ENCODE results near the gene MXI1.
"Not testable (repeated sequence)": the region's sequence is repeated elsewhere in the genome, so short reads cannot be mapped to it uniquely, and the experiment has no call there.

Gene MXI1

DNA sequence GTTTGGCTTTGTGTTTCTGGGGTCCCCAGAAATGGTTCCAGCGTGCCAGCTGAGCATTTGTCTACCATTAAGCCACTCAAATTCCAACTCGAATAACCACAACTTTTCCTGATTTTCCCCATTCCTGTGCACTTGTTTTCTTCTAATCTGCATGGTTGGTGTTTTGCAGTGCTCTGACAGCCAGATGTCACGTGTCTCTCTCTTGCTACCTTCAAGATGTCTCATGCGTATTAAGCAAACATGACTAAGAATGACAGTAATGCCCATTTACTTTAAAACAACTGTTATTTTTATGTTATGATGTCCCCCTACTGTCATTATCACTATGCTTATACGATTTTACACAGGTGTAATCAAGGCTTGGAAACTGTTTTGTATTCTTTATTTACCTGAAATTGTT is 35.2 kb upstream of the MXI1 start:
- peaks cover 50% of the 10 kb centered on the region for H3K27me3 Mint-ChIP-seq
- no peaks in the 10 kb centered on the region for H3K9me3 Mint-ChIP-seq (ENCODE audit: low read depth)
- H3K4me3 Mint-ChIP-seq = no peak overlapping the region
- no peak overlapping the region for H3K27ac Mint-ChIP-seq
- H3K4me1 Mint-ChIP-seq (ENCODE audit: low read depth) = peaks cover 15% of the 10 kb centered on the region
- H3K36me3 Mint-ChIP-seq = no peaks in the 10 kb centered on the region

DNA sequence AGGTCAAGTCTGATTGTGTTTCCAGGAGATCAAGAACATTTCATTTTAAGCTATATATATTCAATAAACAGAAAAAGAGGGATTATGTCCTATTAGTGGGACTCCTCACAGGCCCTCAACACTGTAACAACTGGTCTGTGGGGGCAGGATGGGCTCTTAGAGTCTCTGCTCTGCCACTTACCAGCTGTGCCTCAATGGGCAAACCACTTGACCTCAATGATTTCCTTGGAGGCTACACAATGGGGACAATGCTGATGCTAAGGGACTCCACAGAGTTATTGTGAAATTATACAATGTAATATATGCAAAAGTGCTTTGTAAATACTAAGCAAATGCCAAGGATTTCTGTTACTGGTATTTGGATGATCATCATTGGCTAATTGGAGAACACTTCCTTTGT is 33.2 kb upstream of the MXI1 start:
- no peak overlapping the region for H3K4me3 Mint-ChIP-seq
- H3K27ac Mint-ChIP-seq = no peak overlapping the region
- peaks cover 4% of the 10 kb centered on the region for H3K36me3 Mint-ChIP-seq
- H3K9me3 Mint-ChIP-seq (ENCODE audit: low read depth) = no peaks in the 10 kb centered on the region
- peaks cover 45% of the 10 kb centered on the region for H3K27me3 Mint-ChIP-seq
- H3K4me1 Mint-ChIP-seq (ENCODE audit: low read depth) = peaks cover 9% of the 10 kb centered on the region

DNA sequence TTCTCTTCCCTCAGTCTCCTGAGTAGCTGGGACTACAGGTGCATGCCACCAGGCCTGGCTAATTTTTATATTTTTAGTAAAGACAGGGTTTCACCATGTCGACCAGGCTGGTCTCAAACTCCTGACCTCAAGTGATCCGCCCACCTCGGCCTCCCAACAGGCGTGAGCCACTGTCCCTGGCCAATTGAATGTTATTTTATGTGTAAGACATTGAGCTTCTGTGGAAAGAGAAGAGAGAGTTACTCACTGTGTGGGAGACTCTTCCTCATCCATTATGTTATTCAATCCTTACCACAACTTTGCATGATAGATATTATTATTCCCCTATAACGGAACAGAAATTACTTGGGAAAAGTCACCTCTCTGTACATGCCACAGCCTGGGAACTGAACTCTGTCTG is 32.6 kb upstream of the MXI1 start:
- Mint-ChIP-seq H3K27ac (no peak overlapping the region), H3K9me3 (ENCODE audit: low read depth) (no peaks in the 10 kb centered on the region), H3K27me3 (peaks cover 43% of the 10 kb centered on the region), H3K4me3 (no peak overlapping the region), H3K4me1 (ENCODE audit: low read depth) (peaks cover 7% of the 10 kb centered on the region), H3K36me3 (peaks cover 4% of the 10 kb centered on the region)

DNA sequence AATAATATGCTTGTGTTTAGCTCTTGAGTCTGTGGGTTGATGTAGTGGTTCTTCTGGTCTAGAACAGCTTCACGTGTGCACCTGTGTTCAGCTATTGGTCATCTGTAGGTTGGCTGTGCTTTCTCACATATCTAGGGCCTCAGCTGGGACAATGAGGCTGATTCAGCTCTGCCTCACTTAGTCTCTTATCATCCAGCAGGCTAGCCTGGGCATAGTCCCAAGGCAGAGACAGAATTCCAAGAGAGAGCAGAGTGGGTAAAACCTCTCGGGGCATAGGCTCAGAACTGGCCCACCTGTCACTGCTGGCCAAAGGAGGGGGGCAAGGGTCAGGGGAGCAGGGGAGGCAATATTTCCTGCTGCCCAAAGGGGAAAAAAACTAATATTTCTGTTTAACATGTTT is 32.0 kb upstream of the MXI1 start:
- Mint-ChIP-seq H3K27me3 (peaks cover 39% of the 10 kb centered on the region), H3K4me1 (ENCODE audit: low read depth) (peaks cover 7% of the 10 kb centered on the region), H3K4me3 (no peak overlapping the region), H3K27ac (no peak overlapping the region), H3K9me3 (ENCODE audit: low read depth) (no peaks in the 10 kb centered on the region), H3K36me3 (peaks cover 4% of the 10 kb centered on the region)

DNA sequence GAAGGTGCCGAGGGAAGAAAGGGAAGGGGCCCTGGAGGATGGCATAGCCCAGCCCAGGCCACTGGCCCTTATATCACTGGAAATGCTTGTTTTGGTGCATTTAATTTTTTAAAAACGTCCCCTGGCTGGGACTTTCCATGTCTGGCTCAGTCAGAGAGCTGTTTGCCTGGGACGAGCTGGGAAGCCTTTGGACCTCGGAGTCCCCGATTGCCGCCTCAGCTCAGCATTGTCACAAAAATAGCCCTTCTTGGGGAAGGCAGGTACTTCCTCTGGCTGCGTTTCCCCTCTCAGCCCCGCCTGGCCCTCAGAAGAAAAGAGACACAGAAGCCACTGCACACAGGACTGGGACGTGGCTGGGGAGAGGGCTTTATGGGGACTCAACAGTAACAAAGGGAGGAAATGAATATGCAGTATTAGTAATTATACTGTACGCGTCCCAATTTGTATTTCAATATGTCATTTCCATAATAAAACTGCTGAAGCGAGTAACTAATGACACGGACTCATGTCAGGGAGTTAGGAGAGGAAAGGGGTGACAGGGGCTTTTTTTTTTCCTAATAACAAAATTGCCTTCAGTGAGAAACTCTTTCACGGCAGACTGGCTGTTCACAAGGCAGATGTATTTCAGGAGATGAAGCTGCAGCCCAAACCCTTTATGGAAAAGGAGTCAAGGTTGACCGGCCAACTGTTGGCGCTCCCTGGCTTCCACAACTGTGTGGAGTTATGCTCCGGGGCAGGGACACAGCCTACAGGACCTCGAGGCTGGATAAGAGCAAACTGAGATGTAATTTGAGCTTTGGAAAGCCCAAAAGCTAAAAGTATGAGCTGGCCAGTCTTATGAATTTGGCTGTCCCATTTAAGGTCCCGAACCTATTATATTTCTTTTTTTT is 31.0 kb upstream of the MXI1 start:
- Mint-ChIP-seq H3K9me3 (ENCODE audit: low read depth) (no peaks in the 10 kb centered on the region), H3K27ac (no peak overlapping the region), H3K4me3 (no peak overlapping the region), H3K36me3 (peaks cover 4% of the 10 kb centered on the region), H3K4me1 (ENCODE audit: low read depth) (no peaks in the 10 kb centered on the region), H3K27me3 (peaks cover 32% of the 10 kb centered on the region)

DNA sequence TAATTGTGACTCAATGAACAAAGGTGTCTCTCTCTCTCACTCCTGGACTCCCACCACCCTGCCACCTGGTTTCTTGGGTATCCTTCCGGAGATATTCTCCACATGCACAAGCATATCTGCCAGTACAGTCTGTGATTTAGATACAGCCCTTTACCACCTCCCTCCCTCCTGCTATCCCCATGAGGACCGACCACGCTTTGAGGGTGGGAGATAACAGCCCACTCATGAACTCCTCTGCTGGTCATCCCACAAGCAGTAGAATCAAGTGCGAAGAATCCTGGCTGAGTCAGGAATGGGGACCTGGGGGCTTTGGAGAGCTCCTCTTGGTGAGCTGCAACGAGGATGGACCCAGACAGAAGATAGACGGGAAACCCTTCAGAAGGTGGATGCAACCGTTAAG is 28.2 kb upstream of the MXI1 start:
- Mint-ChIP-seq H3K4me1 (ENCODE audit: low read depth) (no peaks in the 10 kb centered on the region), H3K36me3 (peaks cover 4% of the 10 kb centered on the region), H3K4me3 (no peak overlapping the region), H3K9me3 (ENCODE audit: low read depth) (no peaks in the 10 kb centered on the region), H3K27ac (no peak overlapping the region), H3K27me3 (peaks cover 21% of the 10 kb centered on the region)

DNA sequence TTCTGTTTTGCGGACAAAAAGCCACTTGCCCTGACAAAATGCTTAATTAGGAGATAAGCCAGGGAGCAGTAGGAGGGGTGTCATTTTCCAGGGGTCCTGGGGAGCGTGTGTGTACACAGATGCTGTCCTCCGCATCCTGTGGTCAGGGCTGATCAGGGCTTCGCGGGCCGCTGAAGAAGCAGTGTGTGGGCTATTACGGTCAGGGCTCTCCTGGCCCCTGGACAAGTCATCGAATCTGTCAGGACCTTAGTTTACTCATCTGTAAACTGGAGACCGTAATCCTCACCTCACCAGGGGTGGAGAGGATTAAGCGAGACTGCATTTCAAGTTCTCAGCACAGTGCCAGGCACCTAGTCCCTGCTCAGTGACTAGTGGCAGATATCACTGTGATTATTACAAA is 26.0 kb upstream of the MXI1 start:
- Mint-ChIP-seq H3K36me3 (peaks cover 4% of the 10 kb centered on the region), H3K27me3 (peaks cover 14% of the 10 kb centered on the region), H3K9me3 (ENCODE audit: low read depth) (no peaks in the 10 kb centered on the region), H3K4me1 (ENCODE audit: low read depth) (no peaks in the 10 kb centered on the region), H3K4me3 (no peak overlapping the region), H3K27ac (no peak overlapping the region)

DNA sequence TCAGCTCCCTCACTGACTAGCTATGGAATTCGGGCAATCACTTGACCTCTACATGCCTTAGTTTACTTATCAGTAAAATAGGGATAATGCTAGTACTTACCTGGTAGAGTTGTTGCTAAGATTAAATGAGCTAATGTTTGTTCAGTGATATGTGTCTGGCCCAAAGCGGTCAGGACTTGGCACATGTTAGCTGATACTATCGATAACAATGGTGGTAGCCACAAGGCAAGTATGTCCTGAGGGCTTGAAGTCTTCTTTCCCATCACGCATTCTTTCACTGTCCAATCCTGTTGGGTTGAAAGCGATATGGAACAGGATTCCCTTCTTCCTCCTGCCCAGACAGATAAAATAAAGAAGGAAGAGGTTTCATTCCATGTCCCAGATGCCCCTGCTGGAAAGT is 25.5 kb upstream of the MXI1 start:
- Mint-ChIP-seq H3K4me1 (ENCODE audit: low read depth) (no peaks in the 10 kb centered on the region), H3K36me3 (peaks cover 4% of the 10 kb centered on the region), H3K9me3 (ENCODE audit: low read depth) (no peaks in the 10 kb centered on the region), H3K4me3 (no peak overlapping the region), H3K27me3 (peaks cover 12% of the 10 kb centered on the region), H3K27ac (no peak overlapping the region)

DNA sequence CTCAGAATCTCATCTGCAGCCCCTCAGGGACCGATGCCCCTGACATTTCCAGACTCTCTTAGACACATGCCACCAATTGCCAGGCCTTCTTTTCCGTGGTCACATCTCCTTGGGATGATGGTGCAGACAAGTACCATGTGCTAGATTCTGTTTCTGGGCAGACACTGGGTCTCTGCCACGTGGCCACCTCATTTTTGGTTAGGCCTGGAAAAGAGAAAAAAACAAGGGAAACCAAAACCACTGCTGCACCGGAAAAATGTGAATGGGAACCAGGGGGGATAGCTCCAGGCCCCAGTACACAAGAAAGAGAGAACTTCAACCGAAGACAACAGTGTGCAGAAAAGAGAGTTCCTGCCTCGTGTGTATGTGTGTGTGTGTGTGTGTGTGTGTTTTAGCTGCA is 23.0 kb upstream of the MXI1 start:
- H3K27ac Mint-ChIP-seq = no peak overlapping the region
- H3K9me3 Mint-ChIP-seq (ENCODE audit: low read depth) = no peaks in the 10 kb centered on the region
- H3K36me3 Mint-ChIP-seq = no peaks in the 10 kb centered on the region
- no peak overlapping the region for H3K4me3 Mint-ChIP-seq
- peaks cover 6% of the 10 kb centered on the region for H3K27me3 Mint-ChIP-seq
- no peaks in the 10 kb centered on the region for H3K4me1 Mint-ChIP-seq (ENCODE audit: low read depth)

DNA sequence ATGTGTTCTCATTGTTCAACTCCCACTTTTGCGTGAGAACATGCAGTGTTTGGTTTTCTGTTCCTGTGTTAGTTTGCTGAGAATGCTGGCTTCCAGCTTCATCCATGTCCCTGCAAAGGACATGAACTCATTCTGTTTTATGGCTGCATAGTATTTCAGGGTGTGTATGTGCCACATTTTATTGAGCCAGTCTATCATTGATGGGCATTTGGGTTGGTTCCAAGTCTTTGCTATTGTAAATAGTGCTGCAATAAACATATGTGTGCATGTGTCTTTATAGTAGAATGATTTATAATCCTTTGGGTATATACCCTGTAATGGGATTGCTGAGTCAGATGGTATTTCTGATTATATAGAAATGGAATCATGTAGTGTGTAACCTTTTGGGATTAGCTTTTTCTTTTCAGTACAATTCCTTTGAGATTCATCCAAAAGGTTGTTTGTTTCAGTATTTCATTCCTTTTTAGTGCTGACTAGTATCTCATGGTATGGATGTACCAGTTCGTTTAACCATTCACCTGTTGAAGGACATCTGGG is 21.7 kb upstream of the MXI1 start:
- H3K9me3 Mint-ChIP-seq (ENCODE audit: low read depth); H3K4me3 Mint-ChIP-seq; H3K36me3 Mint-ChIP-seq; H3K27ac Mint-ChIP-seq; H3K4me1 Mint-ChIP-seq (ENCODE audit: low read depth): not testable (repeated sequence)
- peaks cover 12% of the 10 kb centered on the region for H3K27me3 Mint-ChIP-seq

DNA sequence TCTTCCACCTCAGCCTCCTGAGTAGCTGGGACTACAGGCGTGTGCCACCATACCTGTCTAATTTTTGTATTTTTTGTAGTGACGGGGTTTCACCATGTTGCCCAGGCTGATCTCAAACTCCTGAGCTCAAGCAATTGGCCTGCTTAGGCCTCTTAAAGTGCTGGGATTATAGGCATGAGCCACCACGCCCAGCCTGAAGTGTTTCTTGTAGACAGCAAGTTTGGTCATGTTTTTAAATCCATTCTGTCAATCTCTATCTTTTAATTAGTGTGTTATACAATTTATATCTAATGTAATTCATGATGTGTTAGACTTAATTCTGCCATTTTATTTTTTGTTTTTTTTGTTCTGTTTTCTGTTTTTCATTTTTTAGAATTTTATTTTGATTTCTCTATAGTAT is 17.2 kb upstream of the MXI1 start:
- Mint-ChIP-seq H3K27me3 (peaks cover 31% of the 10 kb centered on the region), H3K36me3 (peaks cover 2% of the 10 kb centered on the region), H3K9me3 (ENCODE audit: low read depth) (peaks cover 4% of the 10 kb centered on the region), H3K4me1 (ENCODE audit: low read depth) (no peaks in the 10 kb centered on the region), H3K4me3 (no peak overlapping the region), H3K27ac (no peak overlapping the region)

DNA sequence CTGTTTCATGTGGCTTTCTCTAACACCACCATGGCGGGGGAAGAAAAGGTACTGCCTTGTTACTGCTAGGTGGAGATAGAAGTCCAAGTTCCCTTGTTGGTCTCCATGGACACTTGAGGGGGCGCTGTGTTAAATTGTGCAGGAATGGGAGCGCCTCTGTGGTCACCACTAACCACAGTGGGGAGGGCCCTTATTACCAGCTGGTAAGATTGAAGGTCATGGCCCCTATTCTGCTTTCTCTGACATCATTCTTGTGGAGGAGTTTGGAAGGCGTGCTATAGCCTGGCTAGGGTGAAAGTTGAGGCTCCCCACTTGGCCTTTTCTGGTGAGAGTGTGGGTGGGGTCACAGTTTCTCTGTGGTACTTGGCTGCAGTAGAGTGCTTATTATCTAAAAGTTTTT is 14.9 kb upstream of the MXI1 start:
- H3K4me3 Mint-ChIP-seq = no peak overlapping the region
- no peak overlapping the region for H3K27ac Mint-ChIP-seq
- peaks cover 33% of the 10 kb centered on the region for H3K27me3 Mint-ChIP-seq
- no peaks in the 10 kb centered on the region for H3K4me1 Mint-ChIP-seq (ENCODE audit: low read depth)
- peaks cover 2% of the 10 kb centered on the region for H3K36me3 Mint-ChIP-seq
- peaks cover 4% of the 10 kb centered on the region for H3K9me3 Mint-ChIP-seq (ENCODE audit: low read depth)

DNA sequence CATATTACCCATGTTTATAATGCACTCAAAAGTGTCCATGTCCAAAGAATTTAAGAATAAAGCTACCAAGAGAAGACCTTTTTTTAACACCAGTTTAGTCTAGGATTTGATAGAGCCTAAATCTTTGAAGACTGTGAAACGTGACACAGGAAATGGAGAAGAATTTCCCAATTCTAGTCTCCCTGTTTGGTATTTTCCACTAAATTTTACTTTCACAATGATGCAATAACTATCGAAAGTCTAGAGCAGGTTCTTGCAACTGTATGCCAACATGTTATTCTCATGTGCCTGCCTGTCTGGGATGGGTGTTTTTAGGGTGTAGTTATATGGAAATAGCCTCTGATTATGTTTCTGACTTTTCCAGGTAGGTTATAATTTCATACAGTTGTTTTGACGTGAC is 6.9 kb upstream of the MXI1 start:
- Mint-ChIP-seq H3K27ac (no peak overlapping the region), H3K27me3 (peaks cover 12% of the 10 kb centered on the region), H3K4me1 (ENCODE audit: low read depth) (no peaks in the 10 kb centered on the region), H3K4me3 (no peak overlapping the region), H3K9me3 (ENCODE audit: low read depth) (no peaks in the 10 kb centered on the region), H3K36me3 (no peaks in the 10 kb centered on the region)

DNA sequence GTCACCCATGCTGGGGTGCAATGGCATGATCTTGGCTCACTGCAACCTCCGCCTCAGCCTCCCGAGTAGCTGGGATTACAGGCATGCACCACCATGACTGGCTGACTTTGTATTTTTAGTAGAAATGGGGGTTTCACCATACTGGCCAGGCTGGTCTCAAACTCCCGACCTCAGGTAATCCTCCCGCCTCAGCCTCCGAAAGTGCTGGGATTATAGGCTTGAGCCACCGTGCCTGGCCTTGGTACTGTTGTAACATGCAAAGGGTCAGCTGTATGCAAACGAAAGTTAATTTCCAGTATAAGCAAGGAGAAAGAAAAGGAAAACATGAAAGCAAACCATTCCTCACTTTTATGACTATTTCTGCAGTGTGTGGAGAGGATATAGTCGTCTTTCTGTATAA is 6.4 kb upstream of the MXI1 start:
- H3K4me3 Mint-ChIP-seq; H3K36me3 Mint-ChIP-seq; H3K4me1 Mint-ChIP-seq (ENCODE audit: low read depth); H3K9me3 Mint-ChIP-seq (ENCODE audit: low read depth); H3K27ac Mint-ChIP-seq: not testable (repeated sequence)
- H3K27me3 Mint-ChIP-seq = peaks cover 15% of the 10 kb centered on the region

DNA sequence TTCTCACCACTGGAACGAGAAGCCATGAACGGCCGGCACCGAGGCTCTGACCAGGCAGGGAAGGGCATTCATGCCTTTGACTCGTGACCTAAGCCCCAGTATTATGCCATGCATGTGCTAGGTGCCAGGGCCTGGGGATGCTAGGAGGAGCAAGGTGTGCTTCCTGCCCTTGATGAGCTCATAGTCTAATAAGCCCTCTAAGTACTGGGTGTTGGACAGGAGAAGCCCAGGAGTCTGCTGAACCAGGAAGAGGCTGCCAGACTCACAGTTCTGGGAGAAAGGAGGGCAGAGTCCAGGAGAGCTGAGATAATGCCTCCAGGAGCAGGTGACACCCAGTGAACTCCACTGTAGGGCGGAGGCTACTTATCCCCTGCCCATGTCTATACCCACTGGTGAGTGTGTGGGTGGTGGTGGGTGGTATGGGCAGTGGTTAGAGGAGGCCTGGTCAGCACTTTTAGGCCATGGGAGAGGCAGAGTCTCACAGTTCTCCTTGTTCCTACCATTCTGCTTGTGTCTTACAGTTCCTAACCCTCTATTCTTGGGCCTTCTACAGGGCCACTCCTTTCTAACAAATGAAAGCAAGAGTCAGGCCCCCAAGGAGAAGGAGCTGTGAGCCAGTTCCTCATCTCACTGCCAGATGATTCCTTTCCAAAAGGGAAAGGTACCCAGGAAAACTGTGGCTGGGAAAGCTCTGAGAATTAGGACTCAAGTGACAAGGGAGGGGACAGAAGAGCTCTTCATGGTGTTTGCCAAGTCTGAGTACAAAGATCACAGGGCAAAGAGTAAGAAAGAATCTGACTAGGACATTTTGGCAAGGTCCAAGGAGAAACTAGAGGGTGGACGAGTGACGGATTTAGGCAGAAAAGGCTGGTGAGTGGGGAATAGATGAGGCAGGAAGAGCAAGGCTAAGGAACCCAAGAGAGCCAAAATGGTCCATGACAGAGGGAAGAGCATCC is 3.6 kb upstream of the MXI1 start:
- Mint-ChIP-seq H3K27me3 (peaks cover 15% of the 10 kb centered on the region), H3K4me1 (ENCODE audit: low read depth) (peaks cover 16% of the 10 kb centered on the region), H3K36me3 (no peaks in the 10 kb centered on the region), H3K4me3 (no peak overlapping the region), H3K27ac (no peak overlapping the region), H3K9me3 (ENCODE audit: low read depth) (no peaks in the 10 kb centered on the region)

Measured in activated naive CD8-positive, alpha-beta T cell (primary cell).